DOHH2 (cell line): ENCODE data around the gene IL33.

Source experiments
- H3F3A ChIP-seq: fragments of 200-600 bp; sonication (generic), shearing (Covaris generic); 2 replicates; pipeline ENCODE4 v1.6.0; 2016; ENCODE audit warnings: antibody characterized with exemption, mild to moderate bottlenecking; ENCODE audit not compliant: control insufficient read depth, insufficient read depth
- H3K27ac ChIP-seq: fragments of 200-600 bp; sonication (generic); 2 replicates; pipeline ENCODE4 v1.5.1; 2014; ENCODE audit warnings: low read depth, mild to moderate bottlenecking, low read length, moderate library complexity
- H3K27me3 ChIP-seq: fragments of 200-600 bp; sonication (generic); 2 replicates; pipeline ENCODE4 v1.6.1; 2014; ENCODE audit warnings: mild to moderate bottlenecking, low read length, mixed read lengths; ENCODE audit not compliant: control insufficient read depth
- H3K36me3 ChIP-seq: fragments of 200-600 bp; sonication (generic); 2 replicates; pipeline ENCODE4 v1.6.1; 2014; ENCODE audit warnings: mild to moderate bottlenecking, low read length, moderate library complexity, mixed read lengths; ENCODE audit not compliant: control insufficient read depth
- H3K4me1 ChIP-seq: fragments of 200-600 bp; sonication (generic); 2 replicates; pipeline ENCODE4 v1.6.1; 2014; ENCODE audit warnings: mild to moderate bottlenecking, low read length, mixed read lengths; ENCODE audit not compliant: control insufficient read depth
- H3K4me2 ChIP-seq: fragments of 200-600 bp; sonication (generic); 2 replicates; pipeline ENCODE4 v1.6.0; 2014; ENCODE audit warnings: mild to moderate bottlenecking, low read length, moderate library complexity
- H3K4me3 ChIP-seq: fragments of 200-600 bp; sonication (generic); 2 replicates; pipeline ENCODE4 v1.5.1; 2014; ENCODE audit warnings: mild to moderate bottlenecking, low read length, mixed read lengths
- H3K79me2 ChIP-seq: fragments of 200-600 bp; sonication (generic); 2 replicates; pipeline ENCODE4 v1.6.1; 2014; ENCODE audit warnings: mild to moderate bottlenecking, low read length, mixed read lengths; ENCODE audit not compliant: control insufficient read depth
- H3K9me2 ChIP-seq: fragments of 200-600 bp; sonication (generic); replicated peaks from 2 replicates; pipeline ENCODE4 v1.6.1; 2014; ENCODE audit warnings: mild to moderate bottlenecking, low read length, mixed read lengths; ENCODE audit not compliant: control insufficient read depth
- H3K9me3 ChIP-seq: fragments of 200-600 bp; sonication (generic); 2 replicates; pipeline ENCODE4 v1.6.1; 2014; ENCODE audit warnings: antibody characterized with exemption, low read length, mixed read lengths; ENCODE audit not compliant: control insufficient read depth, insufficient read depth
- H4K20me1 ChIP-seq: fragments of 200-600 bp; sonication (generic); 2 replicates; pipeline ENCODE4 v1.6.0; 2014; ENCODE audit warnings: low read depth, mild to moderate bottlenecking, antibody characterized with exemption, low read length, moderate library complexity; ENCODE audit not compliant: control insufficient read depth, insufficient read depth
- CTCF ChIP-seq: fragments of 200-600 bp; sonication (generic); IDR thresholded peaks from one replicate; pipeline ENCODE4 v1.5.1; 2014; ENCODE audit warnings: antibody characterized with exemption, mild to moderate bottlenecking, low read depth, low read length; ENCODE audit not compliant: poor library complexity, severe bottlenecking
- EZH2phosphoT487 ChIP-seq: fragments of 200-600 bp; sonication (generic); IDR thresholded peaks from 2 replicates; pipeline ENCODE4 v1.6.1; 2017; ENCODE audit warnings: borderline replicate concordance, mild to moderate bottlenecking, antibody characterized with exemption, low read length, moderate library complexity, mixed read lengths

IL33 gene

GRCh38 chr9:6226696-6227095 is 11.1 kb downstream of the IL33 start:
- TF ChIP-seq EZH2phosphoT487, result no peak
- TF ChIP-seq CTCF, result no peak
- H3K79me2 ChIP-seq, result no peaks in the 10 kb centered on the region
- no peaks in the 10 kb centered on the region for H3K9me2 ChIP-seq
- no peaks in the 10 kb centered on the region for H3K36me3 ChIP-seq
- no peak overlapping the region for H3K4me3 ChIP-seq
- H3K4me2 ChIP-seq, result no peak overlapping the region
- H4K20me1 ChIP-seq, result no peaks in the 10 kb centered on the region
- no peak overlapping the region for H3K27ac ChIP-seq
- no peaks in the 10 kb centered on the region for H3K4me1 ChIP-seq
- H3K27me3 ChIP-seq, result peaks cover 17% of the 10 kb centered on the region
- no peaks in the 10 kb centered on the region for H3F3A ChIP-seq
- H3K9me3 ChIP-seq, result no peaks in the 10 kb centered on the region

- no peak overlapping the region for H3K4me2 ChIP-seq
- H3K9me3 ChIP-seq, result no peaks in the 10 kb centered on the region
- no peaks in the 10 kb centered on the region for H3K4me1 ChIP-seq
- TF ChIP-seq EZH2phosphoT487 (no peak), CTCF (no peak)
- no peaks in the 10 kb centered on the region for H3K79me2 ChIP-seq
- H3K36me3 ChIP-seq, result no peaks in the 10 kb centered on the region
- no peak overlapping the region for H3K4me3 ChIP-seq
- peaks cover 23% of the 10 kb centered on the region for H3K27me3 ChIP-seq
- H3K9me2 ChIP-seq, result no peaks in the 10 kb centered on the region
- H3K27ac ChIP-seq, result no peak overlapping the region
- no peaks in the 10 kb centered on the region for H4K20me1 ChIP-seq
- no peaks in the 10 kb centered on the region for H3F3A ChIP-seq
Observed at GRCh38 chr9:6229186-6229585, 13.6 kb downstream of the IL33 start.

- Histone ChIP-seq H3K36me3 (no peaks in the 10 kb centered on the region), H3K9me3 (no peaks in the 10 kb centered on the region), H3K4me3 (no peak overlapping the region), H3K27ac (no peak overlapping the region), H3K9me2 (no peaks in the 10 kb centered on the region), H3K4me2 (no peak overlapping the region), H3K27me3 (peaks cover 27% of the 10 kb centered on the region), H3F3A (no peaks in the 10 kb centered on the region), H3K79me2 (no peaks in the 10 kb centered on the region), H3K4me1 (no peaks in the 10 kb centered on the region), H4K20me1 (no peaks in the 10 kb centered on the region)
- TF ChIP-seq CTCF, result no peak
- TF ChIP-seq EZH2phosphoT487, result no peak
Observed at GRCh38 chr9:6229619-6230018, 14.0 kb downstream of the IL33 start.
